Tongue (tissue), 2 donors: Measurements from ENCODE around the gene ABO. TPM values are rescaled to one million over a fixed set of nuclear protein-coding genes. Genes with fewer than 3 reads are reported as not detected.
A peak's percentile ranks its signal among the peaks of the same experiment; 100 is the strongest.
"Not testable (repeated sequence)": the region's sequence is repeated elsewhere in the genome, so short reads cannot be mapped to it uniquely, and the experiment has no call there.

ENCODE experiments used
- DNase-seq: peaks from one replicate; pipeline ENCODE4 v3.0.0-alpha.2; 2015
- total RNA-seq: library from RNA; depleted of rRNA; stranded (reverse); fragments of >200 nt; gene quantifications from one replicate; pipeline ENCODE4 v1.2.3, GENCODE V29; 2014

The ABO gene
- total RNA-seq = 1.4 TPM

- no peak for DNase-seq
Observed at GRCh38 chr9:133275105-133276000, at the start of gene ABO. Gene ABO (minus strand): TSS chr9:133275201.

- no peak for DNase-seq
Observed at GRCh38 chr9:133323991-133324703, 49.1 kb upstream of the ABO start.

GRCh38 chr9:133323211-133323610, 48.2 kb upstream of the ABO start:
- no peak for DNase-seq

- DNase-seq = no peak
Observed at GRCh38 chr9:133322701-133323100, 47.7 kb upstream of the ABO start.

- DNase-seq = no peak
Observed at GRCh38 chr9:133321411-133321935, 46.5 kb upstream of the ABO start.

- no peak for DNase-seq
Observed at GRCh38 chr9:133320421-133320881, 45.5 kb upstream of the ABO start.

- DNase-seq = not testable (repeated sequence)
Observed at GRCh38 chr9:133317551-133317950, 42.5 kb upstream of the ABO start.

GRCh38 chr9:133315997-133316396, 41.0 kb upstream of the ABO start:
- DNase-seq = no peak

- DNase-seq = no peak
Observed at GRCh38 chr9:133309608-133310007, 34.6 kb upstream of the ABO start.

GRCh38 chr9:133307301-133307700, 32.3 kb upstream of the ABO start:
- DNase-seq = no peak

GRCh38 chr9:133306242-133307204, 31.5 kb upstream of the ABO start:
- DNase-seq = peak; percentile 32

- no peak for DNase-seq
Observed at GRCh38 chr9:133305731-133306130, 30.7 kb upstream of the ABO start.

GRCh38 chr9:133304477-133305377, 29.7 kb upstream of the ABO start:
- DNase-seq = no peak

- peak; percentile 5 for DNase-seq
Observed at GRCh38 chr9:133304158-133304470, 29.1 kb upstream of the ABO start.

GRCh38 chr9:133303266-133304157, 28.5 kb upstream of the ABO start:
- no peak for DNase-seq

GRCh38 chr9:133301253-133302230, 26.5 kb upstream of the ABO start:
- no peak for DNase-seq

GRCh38 chr9:133299996-133300395, 25.0 kb upstream of the ABO start:
- DNase-seq = peak; percentile 5

- no peak for DNase-seq
Observed at GRCh38 chr9:133294257-133294656, 19.3 kb upstream of the ABO start.
